ENCODE results near the gene GPER1.

The GPER1 gene

DNA sequence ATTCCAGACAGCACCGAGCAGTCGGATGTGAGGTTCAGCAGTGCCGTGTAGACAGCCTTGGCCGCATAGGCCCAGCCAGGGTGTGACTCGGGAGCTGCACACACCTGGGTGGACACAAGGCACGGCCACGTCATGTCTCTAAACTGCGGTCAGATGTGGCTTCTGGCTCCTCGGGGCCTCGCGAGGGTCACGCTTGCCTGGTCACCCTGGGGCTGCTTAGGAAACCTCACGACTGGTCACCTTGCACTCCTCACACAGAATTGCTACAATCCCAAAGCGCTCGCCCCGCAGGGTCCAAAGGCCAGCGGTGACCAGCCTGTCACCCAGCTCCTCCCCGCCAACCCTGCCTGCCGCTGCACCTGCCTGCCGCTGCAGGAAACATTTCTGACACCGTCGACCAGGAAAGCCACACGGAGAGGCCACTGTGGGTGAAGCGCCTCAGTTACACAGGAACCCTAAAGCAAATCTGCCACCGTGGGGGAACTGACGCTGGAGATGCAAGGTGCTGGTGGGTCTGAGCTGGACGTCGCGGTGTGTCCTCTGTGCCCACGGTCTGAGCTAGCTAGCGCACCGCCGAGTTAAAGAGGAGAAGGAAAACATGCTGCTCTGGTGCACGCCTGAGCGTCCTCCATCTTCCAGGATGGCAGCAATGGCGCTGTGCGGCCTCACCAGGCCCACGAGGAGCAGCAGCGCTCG lies 5.0 kb downstream of the GPER1 start:
- ChIA-PET POLR2A (no interaction called here), CTCF (interaction anchor here (1.2 kb wide), 1 partner anchor 31 kb away, joined by 3 read pairs; no protein-coding TSS in a partner anchor)
- TF ChIP-seq NFRKB (IDR thresholded peaks at IDR 0.05), result no peak
- no peak for TF ChIP-seq SP1 (IDR thresholded peaks at IDR 0.05)
- TF ChIP-seq ZNF384 (IDR thresholded peaks at IDR 0.05), result no peak
- TF ChIP-seq BHLHE40 (IDR thresholded peaks at IDR 0.05; ENCODE audit: borderline replicate concordance), result no peak
- no peak for TF ChIP-seq FOXK2 (IDR thresholded peaks at IDR 0.05)
- no peak for TF ChIP-seq FOXA1 (IDR thresholded peaks at IDR 0.05)
- no peak for TF ChIP-seq LEF1 (IDR thresholded peaks at IDR 0.05; ENCODE audit: borderline replicate concordance)
- no peak for TF ChIP-seq ARNT (IDR thresholded peaks at IDR 0.05)
- no peak for TF ChIP-seq TARDBP (IDR thresholded peaks at IDR 0.05)
- TF ChIP-seq, protein P1, sequence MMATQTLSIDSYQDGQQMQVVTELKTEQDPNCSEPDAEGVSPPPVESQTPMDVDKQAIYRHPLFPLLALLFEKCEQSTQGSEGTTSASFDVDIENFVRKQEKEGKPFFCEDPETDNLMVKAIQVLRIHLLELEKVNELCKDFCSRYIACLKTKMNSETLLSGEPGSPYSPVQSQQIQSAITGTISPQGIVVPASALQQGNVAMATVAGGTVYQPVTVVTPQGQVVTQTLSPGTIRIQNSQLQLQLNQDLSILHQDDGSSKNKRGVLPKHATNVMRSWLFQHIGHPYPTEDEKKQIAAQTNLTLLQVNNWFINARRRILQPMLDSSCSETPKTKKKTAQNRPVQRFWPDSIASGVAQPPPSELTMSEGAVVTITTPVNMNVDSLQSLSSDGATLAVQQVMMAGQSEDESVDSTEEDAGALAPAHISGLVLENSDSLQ (IDR thresholded peaks at IDR 0.05), result no peak
- TF ChIP-seq ELF4 (IDR thresholded peaks at IDR 0.05), result no peak
- TF ChIP-seq CTBP1 (IDR thresholded peaks at IDR 0.05; ENCODE audit: borderline replicate concordance), result no peak

DNA sequence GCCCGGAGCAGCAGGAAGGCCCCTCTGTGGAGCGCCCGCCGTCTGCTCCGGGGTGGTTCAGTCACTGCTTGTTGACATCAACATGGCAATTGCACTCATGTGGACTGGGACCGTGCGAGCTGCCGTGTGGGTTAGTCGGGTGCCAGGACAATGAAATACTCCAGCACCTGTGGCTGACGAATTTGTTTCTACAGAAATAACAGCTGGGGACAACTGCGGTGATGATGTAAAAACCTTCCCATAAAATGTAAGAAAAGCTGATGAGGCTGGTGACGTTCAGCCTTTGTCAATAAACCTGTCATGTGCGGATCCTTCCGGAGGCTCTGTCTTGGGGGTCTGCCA lies 5.6 kb downstream of the GPER1 start:
- no peak for DNase-seq (ENCODE audit: extremely low spot score)
- TF ChIP-seq SP1 (IDR thresholded peaks at IDR 0.05), result no peak
- no peak for TF ChIP-seq CTBP1 (IDR thresholded peaks at IDR 0.05; ENCODE audit: borderline replicate concordance)
- TF ChIP-seq TARDBP (IDR thresholded peaks at IDR 0.05), result no peak
- TF ChIP-seq FOXK2 (IDR thresholded peaks at IDR 0.05), result no peak
- no peak for TF ChIP-seq ELF4 (IDR thresholded peaks at IDR 0.05)
- no peak for TF ChIP-seq HDGF (IDR thresholded peaks at IDR 0.05; ENCODE audit: borderline replicate concordance)
- CTCF ChIA-PET, result interaction anchor here (1.2 kb wide), 1 partner anchor 31 kb away, joined by 3 read pairs; no protein-coding TSS in a partner anchor
- POLR2A ChIA-PET, result no interaction called here

More for the DNA sequence above, 5.0 kb downstream of the GPER1 start:
- DNase-seq (ENCODE audit: extremely low spot score), result no peak

DNA sequence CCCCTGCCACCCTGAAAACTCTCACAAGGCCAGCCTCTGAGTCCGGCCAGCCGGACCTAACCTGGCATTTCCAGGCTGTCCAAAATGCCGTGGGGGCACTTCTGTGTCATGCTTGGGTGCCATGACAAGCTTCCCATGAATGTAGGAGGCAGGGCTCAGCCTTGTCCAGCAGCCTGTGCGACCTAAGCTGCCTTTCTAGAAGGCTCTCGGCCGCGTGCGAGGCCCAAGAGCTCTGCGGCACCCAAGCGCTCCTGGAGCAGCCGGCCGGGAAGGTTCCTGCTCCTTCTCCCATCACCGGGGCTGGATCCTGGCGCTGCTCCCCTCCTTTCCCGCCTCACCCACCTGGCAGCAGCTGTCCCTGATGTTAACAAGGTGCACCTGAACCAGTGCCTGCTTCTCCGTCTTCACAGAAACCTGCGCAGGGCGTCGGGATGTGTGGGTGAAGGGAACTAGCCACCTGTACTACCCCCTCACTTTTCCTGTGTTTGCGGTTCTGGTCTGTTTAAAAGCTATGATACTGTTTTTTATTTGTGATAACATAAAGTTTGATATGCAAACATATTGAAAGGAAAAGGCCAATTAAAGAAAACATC lies 6.1 kb downstream of the GPER1 start:
- POLR2A ChIA-PET, result no interaction called here
- CTCF ChIA-PET, result interaction anchor here (1.2 kb wide), 1 partner anchor 30 kb away, joined by 3 read pairs; no protein-coding TSS in a partner anchor
- no peak for DNase-seq (ENCODE audit: extremely low spot score)
- no peak for TF ChIP-seq HDGF (IDR thresholded peaks at IDR 0.05; ENCODE audit: borderline replicate concordance)
- no peak for TF ChIP-seq ELF4 (IDR thresholded peaks at IDR 0.05)
- TF ChIP-seq, protein P1 (IDR thresholded peaks at IDR 0.05), result no peak
- no peak for TF ChIP-seq FOXM1 (IDR thresholded peaks at IDR 0.05; ENCODE audit: borderline replicate concordance)
- no peak for TF ChIP-seq SP1 (IDR thresholded peaks at IDR 0.05)
- TF ChIP-seq ZNF384 (IDR thresholded peaks at IDR 0.05), result no peak
- TF ChIP-seq SUZ12 (IDR thresholded peaks at IDR 0.05), result no peak
- no peak for TF ChIP-seq TARDBP (IDR thresholded peaks at IDR 0.05)
- TF ChIP-seq LEF1 (IDR thresholded peaks at IDR 0.05; ENCODE audit: borderline replicate concordance), result no peak
- no peak for TF ChIP-seq FOXA1 (IDR thresholded peaks at IDR 0.05)
- TF ChIP-seq BHLHE40 (IDR thresholded peaks at IDR 0.05; ENCODE audit: borderline replicate concordance), result no peak
- no peak for TF ChIP-seq CTBP1 (IDR thresholded peaks at IDR 0.05; ENCODE audit: borderline replicate concordance)
- no peak for TF ChIP-seq L3MBTL2 (conservative IDR thresholded peaks at IDR 0.05)
- no peak for TF ChIP-seq NFRKB (IDR thresholded peaks at IDR 0.05)
- TF ChIP-seq FOXK2 (IDR thresholded peaks at IDR 0.05), result no peak
- no peak for TF ChIP-seq ARNT (IDR thresholded peaks at IDR 0.05)

DNA sequence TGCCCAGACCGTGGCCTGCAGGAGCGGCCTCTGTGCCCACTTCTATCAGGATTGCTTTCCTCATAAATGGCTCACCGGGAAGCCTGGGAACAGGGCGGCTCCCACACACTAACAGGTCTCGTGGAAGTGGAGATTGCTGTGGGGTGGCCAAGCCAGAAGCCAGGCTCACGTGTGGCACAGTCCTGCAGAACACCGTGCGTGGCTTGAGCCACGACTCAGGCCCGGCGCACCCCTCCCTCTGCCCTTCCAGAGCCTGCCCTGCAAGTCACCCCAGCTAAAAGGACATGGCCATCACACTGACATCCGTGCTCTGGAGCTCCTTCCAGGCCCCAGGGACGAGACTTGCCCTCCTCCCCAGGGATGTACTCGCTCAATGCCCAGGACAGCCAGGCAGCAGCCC lies 7.0 kb downstream of the GPER1 start:
- CTCF ChIA-PET, result no interaction called here
- TF ChIP-seq ELF4 (IDR thresholded peaks at IDR 0.05) (no peak), L3MBTL2 (conservative IDR thresholded peaks at IDR 0.05) (no peak), FOXA1 (IDR thresholded peaks at IDR 0.05) (no peak), HDGF (IDR thresholded peaks at IDR 0.05; ENCODE audit: borderline replicate concordance) (no peak), FOXK2 (IDR thresholded peaks at IDR 0.05) (no peak), BHLHE40 (IDR thresholded peaks at IDR 0.05; ENCODE audit: borderline replicate concordance) (no peak), SUZ12 (IDR thresholded peaks at IDR 0.05) (no peak), SP1 (IDR thresholded peaks at IDR 0.05) (no peak), LEF1 (IDR thresholded peaks at IDR 0.05; ENCODE audit: borderline replicate concordance) (no peak), TARDBP (IDR thresholded peaks at IDR 0.05) (no peak), ZNF384 (IDR thresholded peaks at IDR 0.05) (no peak), FOXM1 (IDR thresholded peaks at IDR 0.05; ENCODE audit: borderline replicate concordance) (no peak), NFRKB (IDR thresholded peaks at IDR 0.05) (no peak), ARNT (IDR thresholded peaks at IDR 0.05) (no peak)
- TF ChIP-seq, protein P1 (IDR thresholded peaks at IDR 0.05), result no peak
- DNase-seq (ENCODE audit: extremely low spot score), result no peak
- POLR2A ChIA-PET, result no interaction called here

DNA sequence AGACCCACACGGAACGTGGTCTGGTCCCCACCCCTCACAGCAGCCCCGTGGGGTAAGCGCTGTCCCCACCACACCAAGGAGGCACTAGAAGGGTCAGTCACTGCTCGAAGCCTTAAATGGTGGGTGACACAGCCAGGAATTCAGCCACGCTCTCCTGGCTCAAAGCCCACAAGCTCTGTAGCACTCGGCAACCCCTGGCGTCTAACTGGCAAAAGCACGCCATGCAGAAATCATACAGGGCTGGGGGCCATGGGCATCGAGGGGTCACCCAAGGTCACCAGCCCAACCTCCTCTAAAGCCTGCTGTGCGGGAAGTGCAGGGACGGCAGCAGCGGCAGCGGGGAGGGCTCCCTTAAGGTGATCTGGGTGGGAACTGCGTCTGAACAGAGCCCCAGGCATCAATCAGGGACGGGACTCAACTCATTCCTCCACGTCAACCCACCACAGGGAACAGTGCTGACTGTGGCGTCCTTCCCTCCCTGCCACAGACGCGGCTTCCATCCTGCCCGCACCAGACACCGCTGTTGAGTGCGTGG lies 7.8 kb downstream of the GPER1 start:
- ChIA-PET POLR2A (no interaction called here), CTCF (no interaction called here)
- DNase-seq (ENCODE audit: extremely low spot score), result no peak
- no peak for TF ChIP-seq ARNT (IDR thresholded peaks at IDR 0.05)
- no peak for TF ChIP-seq CTBP1 (IDR thresholded peaks at IDR 0.05; ENCODE audit: borderline replicate concordance)
- TF ChIP-seq SP1 (IDR thresholded peaks at IDR 0.05), result no peak
- TF ChIP-seq LEF1 (IDR thresholded peaks at IDR 0.05; ENCODE audit: borderline replicate concordance), result no peak
- no peak for TF ChIP-seq FOXA1 (IDR thresholded peaks at IDR 0.05)
- TF ChIP-seq, protein P1 (IDR thresholded peaks at IDR 0.05), result no peak
- no peak for TF ChIP-seq ZNF384 (IDR thresholded peaks at IDR 0.05)
